Effector memory CD4-positive, alpha-beta T cell (primary cell): ENCODE data around the gene KEAP1.

ENCODE experiments used
- DNase-seq, 3 donors: peaks; one replicate each; pipeline ENCODE4 v3.0.0-alpha.2; 2020
- H3K27ac ChIP-seq: 2 replicates; pipeline ENCODE4 v1.7.0; 2013; ENCODE audit warnings: mild to moderate bottlenecking, low read length, moderate library complexity; ENCODE audit not compliant: insufficient read depth, poor library complexity, severe bottlenecking
- H3K27me3 ChIP-seq: replicated peaks from 2 replicates; pipeline ENCODE4 v1.7.0; 2013; ENCODE audit warnings: mild to moderate bottlenecking, low read length; ENCODE audit not compliant: insufficient read depth, control insufficient read depth, poor library complexity, severe bottlenecking
- H3K36me3 ChIP-seq: 2 replicates; pipeline ENCODE4 v1.7.0; 2013; ENCODE audit warnings: mild to moderate bottlenecking, low read length, moderate library complexity; ENCODE audit not compliant: control insufficient read depth, insufficient read depth
- H3K4me1 ChIP-seq: 2 replicates; pipeline ENCODE4 v1.7.0; 2013; ENCODE audit warnings: low read length, mild to moderate bottlenecking; ENCODE audit not compliant: control insufficient read depth, insufficient read depth, poor library complexity, severe bottlenecking
- H3K4me3 ChIP-seq: 2 replicates; pipeline ENCODE4 v1.7.0; 2013; ENCODE audit warnings: low read length, low read depth, mild to moderate bottlenecking; ENCODE audit not compliant: insufficient read depth, poor library complexity, severe bottlenecking
- H3K9me3 ChIP-seq: 2 replicates; pipeline ENCODE4 v1.7.0; 2013; ENCODE audit warnings: mild to moderate bottlenecking, low read length, moderate library complexity; ENCODE audit not compliant: control insufficient read depth

KEAP1 gene

GRCh38 chr19:10501971-10502523 lies 1.1 kb downstream of the KEAP1 start:
- H3K9me3 ChIP-seq = no peaks in the 10 kb centered on the region
- DNase-seq = no peak
- no peaks in the 10 kb centered on the region for H3K27me3 ChIP-seq
- peaks cover 15% of the 10 kb centered on the region for H3K4me1 ChIP-seq
- peak overlapping the region; percentile 81 for H3K27ac ChIP-seq
- peak overlapping the region; percentile 78 for H3K4me3 ChIP-seq
- peaks cover 19% of the 10 kb centered on the region for H3K36me3 ChIP-seq

GRCh38 chr19:10500247-10500592 lies 2.9 kb downstream of the KEAP1 start:
- peaks cover 23% of the 10 kb centered on the region for H3K36me3 ChIP-seq
- peaks cover 15% of the 10 kb centered on the region for H3K4me1 ChIP-seq
- H3K9me3 ChIP-seq = no peaks in the 10 kb centered on the region
- no peaks in the 10 kb centered on the region for H3K27me3 ChIP-seq
- no peak for DNase-seq
- H3K4me3 ChIP-seq = no peak overlapping the region
- H3K27ac ChIP-seq = no peak overlapping the region

GRCh38 chr19:10499550-10500246 lies 3.5 kb downstream of the KEAP1 start:
- H3K4me1 ChIP-seq = peaks cover 15% of the 10 kb centered on the region
- peaks cover 27% of the 10 kb centered on the region for H3K36me3 ChIP-seq
- no peak for DNase-seq
- H3K27me3 ChIP-seq = no peaks in the 10 kb centered on the region
- H3K4me3 ChIP-seq = no peak overlapping the region
- H3K27ac ChIP-seq = no peak overlapping the region
- no peaks in the 10 kb centered on the region for H3K9me3 ChIP-seq

DNA sequence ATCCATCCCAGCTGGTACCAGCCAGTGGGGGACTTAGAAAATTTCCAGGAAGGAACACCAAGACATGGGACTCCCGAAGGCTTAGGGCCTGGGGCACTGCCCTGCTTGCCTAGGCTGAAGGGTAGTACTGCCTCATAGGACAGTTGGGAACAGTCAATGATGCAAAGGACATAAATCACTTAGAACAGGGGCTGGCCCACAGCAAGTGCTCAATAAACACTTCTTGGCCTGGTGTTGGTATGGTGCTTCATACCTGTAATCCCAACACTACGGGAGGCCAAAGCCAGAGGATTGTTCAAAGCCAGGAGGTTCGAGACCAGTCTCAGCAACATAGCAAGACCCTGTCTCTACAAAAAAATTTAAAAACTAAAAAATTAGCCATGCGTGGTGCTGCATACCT lies 5.8 kb downstream of the KEAP1 start:
- H3K9me3 ChIP-seq = no peaks in the 10 kb centered on the region
- H3K36me3 ChIP-seq = peaks cover 27% of the 10 kb centered on the region
- H3K27me3 ChIP-seq = no peaks in the 10 kb centered on the region
- peaks cover 15% of the 10 kb centered on the region for H3K4me1 ChIP-seq
- H3K27ac ChIP-seq = no peak overlapping the region
- no peak for DNase-seq
- H3K4me3 ChIP-seq = no peak overlapping the region

DNA sequence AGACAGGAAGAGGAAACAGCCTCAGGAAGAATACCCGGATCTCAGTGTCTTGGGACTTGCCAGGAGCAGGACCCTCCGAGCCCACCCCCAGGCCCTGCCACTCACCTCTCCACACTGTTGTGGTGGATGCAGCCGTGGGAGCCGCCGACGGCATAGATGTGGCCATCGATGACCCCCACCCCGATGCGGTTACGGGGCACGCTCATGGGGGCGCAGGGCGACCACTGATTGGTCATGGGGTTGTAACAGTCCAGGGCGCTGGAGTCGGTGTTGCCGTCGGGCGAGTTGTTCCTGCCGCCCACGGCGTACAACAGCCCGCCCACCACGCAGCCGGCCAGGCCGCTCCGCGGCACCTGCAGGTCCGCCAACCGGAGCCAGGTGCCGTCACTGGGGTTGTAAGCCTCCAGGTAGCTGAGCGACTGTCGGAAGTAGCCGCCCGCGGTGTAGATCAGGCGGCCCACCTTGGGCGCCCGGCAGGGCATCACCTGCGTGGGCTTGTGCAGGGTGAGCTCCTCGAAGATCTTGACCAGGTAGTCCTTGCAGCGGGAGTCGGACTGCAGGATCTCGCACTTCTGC lies 11.6 kb downstream of the KEAP1 start:
- Histone ChIP-seq H3K27ac (no peak overlapping the region), H3K4me3 (no peak overlapping the region), H3K9me3 (no peaks in the 10 kb centered on the region), H3K36me3 (peaks cover 36% of the 10 kb centered on the region), H3K4me1 (no peaks in the 10 kb centered on the region), H3K27me3 (no peaks in the 10 kb centered on the region)
- DNase-seq = no peak

GRCh38 chr19:10486551-10486950 lies 16.6 kb downstream of the KEAP1 start:
- no peak overlapping the region for H3K27ac ChIP-seq
- no peaks in the 10 kb centered on the region for H3K9me3 ChIP-seq
- no peak overlapping the region for H3K4me3 ChIP-seq
- DNase-seq = no peak
- no peaks in the 10 kb centered on the region for H3K4me1 ChIP-seq
- no peaks in the 10 kb centered on the region for H3K27me3 ChIP-seq
- peaks cover 32% of the 10 kb centered on the region for H3K36me3 ChIP-seq

DNA sequence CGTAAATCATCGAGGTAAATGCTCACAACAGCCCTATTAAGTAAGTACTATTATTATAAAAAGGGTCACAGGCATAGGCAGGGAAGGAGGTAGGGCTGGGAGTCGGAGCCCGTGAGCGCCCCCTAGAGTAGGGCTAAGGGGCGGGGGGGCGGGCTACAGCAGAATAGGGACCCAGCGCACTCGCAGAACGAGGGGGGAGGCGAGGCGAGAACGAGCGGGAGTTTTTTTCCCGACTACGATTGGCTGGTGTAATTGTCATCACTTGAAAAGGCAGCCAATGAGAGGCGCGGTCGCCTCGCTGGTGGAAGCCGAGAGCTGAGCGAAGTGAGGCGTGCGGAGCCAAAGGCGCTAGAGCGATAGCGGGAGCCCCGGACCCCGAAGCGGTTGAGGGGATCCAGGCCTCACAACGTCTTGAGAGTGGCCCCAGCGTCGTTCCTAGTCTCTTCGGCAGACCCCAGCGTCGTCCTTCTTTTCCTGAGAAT lies 24.2 kb downstream of the KEAP1 start:
- Histone ChIP-seq H3K27ac (peak overlapping the region; percentile 31), H3K9me3 (no peaks in the 10 kb centered on the region), H3K4me1 (peaks cover 6% of the 10 kb centered on the region), H3K4me3 (peak overlapping the region; percentile 39), H3K27me3 (no peaks in the 10 kb centered on the region), H3K36me3 (no peaks in the 10 kb centered on the region)
- DNase-seq = peak; percentile 84 to 88 (median 86)

DNA sequence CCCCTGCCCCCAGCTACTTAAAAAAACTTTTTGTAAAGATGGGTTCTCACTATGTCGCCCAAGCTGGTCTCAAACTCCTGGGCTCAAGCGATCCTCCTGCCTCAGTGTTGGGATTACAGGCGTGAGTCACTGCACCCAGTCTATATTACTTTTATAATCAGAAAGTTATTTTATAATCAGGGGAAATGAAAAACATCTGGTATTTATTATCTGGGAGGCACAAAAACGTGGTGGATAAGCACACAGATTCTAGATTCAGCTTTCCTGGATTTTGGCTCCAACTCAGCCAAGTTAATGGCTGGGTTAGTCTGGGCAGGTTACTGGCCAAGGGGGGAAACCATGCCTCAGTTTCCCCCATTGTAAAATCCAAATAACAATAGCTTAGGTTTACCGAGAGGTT lies 24.7 kb downstream of the KEAP1 start:
- no peak overlapping the region for H3K27ac ChIP-seq
- H3K36me3 ChIP-seq = no peaks in the 10 kb centered on the region
- no peaks in the 10 kb centered on the region for H3K27me3 ChIP-seq
- H3K4me3 ChIP-seq = peak overlapping the region; percentile 39
- no peak for DNase-seq
- H3K4me1 ChIP-seq = peaks cover 6% of the 10 kb centered on the region
- no peaks in the 10 kb centered on the region for H3K9me3 ChIP-seq

DNA sequence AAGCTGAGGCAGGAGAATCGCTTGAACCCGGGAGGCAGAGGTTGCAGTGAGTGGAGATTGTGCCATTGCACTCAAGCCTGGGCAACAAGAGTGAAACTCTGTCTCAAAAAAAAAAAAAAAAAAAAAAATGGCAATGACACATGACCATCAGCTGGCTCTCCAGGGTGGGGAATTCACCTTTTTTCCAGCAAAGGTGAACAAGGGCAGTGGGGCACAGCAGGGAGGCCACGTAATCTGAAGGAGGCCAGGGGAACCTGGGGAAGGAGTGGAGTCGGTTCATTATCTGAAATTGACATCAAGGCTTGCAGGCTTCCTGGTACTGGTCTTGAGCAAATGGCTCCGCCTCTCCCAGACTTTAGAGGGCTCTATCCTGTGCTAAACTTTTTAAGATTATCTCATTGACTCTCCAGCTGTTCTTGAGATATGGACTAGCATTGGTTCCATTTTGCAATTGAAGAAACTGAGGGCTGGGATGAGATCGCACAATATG lies 28.1 kb downstream of the KEAP1 start:
- Histone ChIP-seq H3K4me3 (no peak overlapping the region), H3K27ac (no peak overlapping the region), H3K9me3 (no peaks in the 10 kb centered on the region), H3K27me3 (no peaks in the 10 kb centered on the region), H3K36me3 (no peaks in the 10 kb centered on the region), H3K4me1 (peaks cover 6% of the 10 kb centered on the region)
- no peak for DNase-seq

GRCh38 chr19:10473192-10473591 lies 30.0 kb downstream of the KEAP1 start:
- Histone ChIP-seq H3K4me1 (no peaks in the 10 kb centered on the region), H3K27ac (no peak overlapping the region), H3K27me3 (no peaks in the 10 kb centered on the region), H3K36me3 (no peaks in the 10 kb centered on the region), H3K4me3 (no peak overlapping the region), H3K9me3 (no peaks in the 10 kb centered on the region)
- no peak for DNase-seq
